Endothelial cell of coronary artery (primary cell): Measurements from ENCODE around the gene SYCE1L. TPM values are rescaled to one million over a fixed set of nuclear protein-coding genes. Genes with fewer than 3 reads are reported as not detected.

Experiments used
- total RNA-seq: library from RNA; depleted of rRNA; stranded (reverse); fragments of >200 nt; gene quantifications from 2 replicates; pipeline ENCODE4 v1.2.3, GENCODE V29; 2014

SYCE1L gene, protein sequence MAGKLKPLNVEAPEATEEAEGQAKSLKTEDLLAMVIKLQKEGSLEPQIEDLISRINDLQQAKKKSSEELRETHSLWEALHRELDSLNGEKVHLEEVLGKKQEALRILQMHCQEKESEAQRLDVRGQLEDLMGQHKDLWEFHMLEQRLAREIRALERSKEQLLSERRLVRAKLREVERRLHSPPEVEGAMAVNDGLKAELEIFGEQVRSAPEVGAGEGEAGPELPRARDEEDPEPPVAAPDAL
- total RNA-seq = 2.7 and 4.1 TPM in 2 replicates

GRCh38 chr16:77199211-77199610 is at the start of gene SYCE1L:
Gene SYCE1L, plus strand, starts transcription at chr16:77199408. Its CDS starts 44 bp downstream, at chr16:77199452.

GRCh38 chr16:77190478-77191258 is 8.5 kb upstream of the SYCE1L start, which contains the start of gene MON1B:
Gene MON1B, plus strand, starts transcription at chr16:77191190. Its CDS starts 296 bp downstream, at chr16:77191486.

Other genes with a start within 250 kb of the SYCE1L start
- 9.0 and 10.6 TPM in 2 replicates for gene MON1B, start 8.2 kb upstream of the SYCE1L start, total RNA-seq
- 6.6 and 19.3 TPM in 2 replicates for gene ADAMTS18, start 235.6 kb downstream of the SYCE1L start, total RNA-seq